AG09319 (cell line): ENCODE measurements around the gene MIEF1.

ENCODE experiments used
- DNase-seq: peaks from one replicate; pipeline ENCODE4 v3.0.0-alpha.2; 2010; ENCODE audit warnings: low read depth; ENCODE audit errors: extremely low read depth
- CTCF ChIP-seq: IDR thresholded peaks from 2 replicates; pipeline ENCODE4 v1.5.1; 2011; ENCODE audit warnings: low read depth, mild to moderate bottlenecking, inconsistent platforms, low read length, moderate library complexity

MIEF1 gene

DNA sequence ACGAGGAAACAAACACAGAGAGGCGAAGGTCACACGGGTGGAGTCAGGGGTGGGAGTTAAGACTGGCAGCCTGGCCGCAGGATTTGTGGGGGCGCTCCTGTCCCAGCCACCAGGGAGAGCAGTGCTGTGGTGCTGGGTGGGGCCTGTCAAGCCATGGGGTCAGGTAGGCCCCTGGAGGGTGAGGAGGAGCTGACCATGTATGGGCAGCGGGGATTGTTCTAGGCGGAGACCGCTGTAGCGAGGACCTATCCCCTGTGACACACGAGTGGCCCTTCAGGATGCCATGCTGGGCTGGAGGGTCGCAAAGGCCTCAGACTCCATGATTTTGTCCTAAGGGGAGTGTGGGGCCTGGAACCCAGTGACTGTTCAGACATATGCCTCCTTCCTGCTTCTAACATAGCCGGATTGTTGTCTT is 32.0 kb downstream of the MIEF1 start:
- TF ChIP-seq CTCF = peak; percentile 1
- no peak for DNase-seq

GRCh38 chr22:39534591-39535356 is 32.7 kb downstream of the MIEF1 start:
- peak; percentile 80 for TF ChIP-seq CTCF
- DNase-seq = no peak

- no peak for DNase-seq
- TF ChIP-seq CTCF = no peak
These were observed 33.3 kb downstream of the MIEF1 start for GRCh38 chr22:39535357-39535725.

DNA sequence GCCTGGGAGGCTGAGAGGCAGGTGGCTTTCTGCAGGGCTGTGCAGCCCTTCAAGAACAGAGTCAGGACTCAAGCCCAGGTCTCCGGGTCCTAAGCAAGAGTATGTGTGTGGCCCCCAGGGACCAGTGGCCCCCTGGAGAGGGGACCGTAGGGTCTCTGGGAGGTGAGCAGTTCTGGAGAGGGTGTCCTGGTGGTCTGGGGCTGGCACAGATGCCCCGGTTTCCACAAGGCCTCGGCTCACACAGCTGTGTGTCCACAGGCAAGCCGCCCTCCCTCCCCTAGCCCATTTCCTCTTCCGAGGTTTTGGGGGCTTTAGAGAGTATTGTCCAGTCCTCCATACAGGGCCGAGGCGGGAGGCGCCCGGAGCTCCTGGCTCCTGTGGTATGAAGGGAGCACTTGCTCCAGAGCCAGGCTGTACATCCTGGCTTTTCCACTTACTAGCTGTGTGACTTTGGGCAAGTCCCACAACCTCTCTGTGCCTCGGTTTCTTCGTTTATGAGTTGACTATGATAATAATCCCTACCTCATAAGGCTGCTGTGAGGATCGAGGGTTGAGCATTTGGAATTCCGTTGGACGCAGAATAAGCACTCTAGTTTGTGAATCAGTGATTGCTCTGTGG is 33.9 kb downstream of the MIEF1 start:
- no peak for DNase-seq
- no peak for TF ChIP-seq CTCF

DNA sequence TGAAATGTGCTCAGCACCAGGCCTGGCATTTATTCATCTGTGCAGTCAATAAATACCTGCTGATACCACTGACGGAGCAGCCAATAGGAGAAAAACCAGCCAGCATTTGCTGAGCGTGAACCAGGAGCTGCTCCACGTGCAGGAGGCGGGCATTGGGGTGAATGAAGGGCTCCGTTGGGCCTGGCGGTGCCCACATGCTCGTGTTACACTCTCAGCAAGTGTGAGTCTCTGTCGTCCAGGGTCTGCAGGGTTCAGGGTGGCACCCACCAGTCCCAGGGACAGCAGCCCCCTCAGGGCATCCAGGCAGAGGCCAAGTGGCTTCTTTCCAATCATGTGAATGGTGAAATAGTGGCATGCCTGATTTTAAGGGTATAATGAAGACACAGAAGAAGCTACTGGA is 34.6 kb downstream of the MIEF1 start:
- no peak for DNase-seq
- TF ChIP-seq CTCF = no peak

- TF ChIP-seq CTCF = no peak
- no peak for DNase-seq
These were observed 35.9 kb downstream of the MIEF1 start for GRCh38 chr22:39537975-39538374.

- TF ChIP-seq CTCF = peak; percentile 45
- no peak for DNase-seq
These were observed 41.0 kb downstream of the MIEF1 start for GRCh38 chr22:39543095-39543494.
